GM21723 (cell line): ENCODE results near the gene PPT2.
A peak's percentile ranks its signal among the peaks of the same experiment; 100 is the strongest.
"Not testable (repeated sequence)": the region's sequence is repeated elsewhere in the genome, so short reads cannot be mapped to it uniquely, and the experiment has no call there.

Experiments used
- ATAC-seq: cut with Tn5 transposase; IDR thresholded peaks from one replicate; pipeline ENCODE4 v1.9.1; 2021; ENCODE audit warnings: mild to moderate bottlenecking, moderate library complexity; ENCODE audit not compliant: unreplicated experiment

Gene PPT2

DNA sequence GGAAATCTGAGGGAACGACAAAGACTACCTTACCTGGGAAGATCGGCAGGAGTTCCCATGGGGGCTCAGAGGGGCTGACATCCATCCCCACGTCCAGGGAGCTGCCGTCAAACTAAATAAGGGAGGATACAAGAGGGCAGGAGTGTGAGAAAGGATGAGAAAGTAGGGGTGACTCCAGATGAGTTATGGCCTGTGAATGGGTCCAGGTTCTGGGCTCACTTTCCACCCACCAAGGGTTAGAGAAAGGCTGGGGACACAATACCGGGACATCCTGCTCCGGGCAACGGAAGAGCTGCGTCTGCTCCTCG lies 26.6 kb upstream of the PPT2 start:
- ATAC-seq = no peak

DNA sequence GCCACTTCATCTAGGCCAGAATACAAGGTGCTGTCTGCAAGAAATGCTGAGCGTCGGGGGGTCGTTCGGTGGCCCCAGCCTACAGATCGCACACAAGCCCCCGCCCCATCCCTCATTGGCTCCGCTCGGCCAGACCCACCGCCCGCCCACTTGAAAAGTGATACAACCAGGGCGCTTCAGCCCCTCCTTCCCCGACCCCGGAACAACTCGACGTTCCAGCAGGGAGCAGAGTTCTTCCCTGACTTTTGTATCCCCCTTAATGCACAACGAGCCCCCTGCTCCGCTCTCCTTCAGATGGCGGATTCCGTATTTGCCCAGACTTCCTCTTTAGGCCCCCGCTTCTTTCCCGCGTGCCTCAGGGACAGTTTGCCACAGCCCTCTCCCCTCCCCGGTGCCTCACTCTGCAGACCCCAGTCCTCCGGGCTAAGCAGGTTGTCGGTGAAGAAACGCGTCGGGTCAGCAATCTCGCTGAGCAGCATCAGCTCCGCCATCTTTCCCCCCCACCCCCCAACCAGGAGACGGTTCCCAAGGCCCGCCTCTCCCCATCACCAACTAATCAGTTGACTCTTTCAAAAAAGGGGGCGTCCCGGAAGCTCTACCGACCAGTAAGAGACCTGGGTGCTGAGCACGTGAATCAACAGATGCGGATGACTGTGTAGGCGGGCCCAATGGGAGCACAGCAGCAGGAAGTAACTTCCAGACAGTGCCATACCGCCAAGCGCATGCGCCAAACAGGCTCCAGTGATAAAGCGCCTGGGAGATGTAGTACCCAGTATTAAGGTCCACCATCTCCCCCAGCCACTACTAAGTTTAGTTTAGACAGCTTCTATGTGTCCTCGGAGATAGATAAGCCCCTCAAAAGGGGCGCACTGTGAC lies 26.0 kb upstream of the PPT2 start, which contains the start of gene ATF6B:
Gene ATF6B, minus strand, starts transcription at position 530 of the 876 bp plus-strand sequence. Its CDS starts 39 bp downstream, at position 491.
- ATAC-seq = peak; percentile 71

DNA sequence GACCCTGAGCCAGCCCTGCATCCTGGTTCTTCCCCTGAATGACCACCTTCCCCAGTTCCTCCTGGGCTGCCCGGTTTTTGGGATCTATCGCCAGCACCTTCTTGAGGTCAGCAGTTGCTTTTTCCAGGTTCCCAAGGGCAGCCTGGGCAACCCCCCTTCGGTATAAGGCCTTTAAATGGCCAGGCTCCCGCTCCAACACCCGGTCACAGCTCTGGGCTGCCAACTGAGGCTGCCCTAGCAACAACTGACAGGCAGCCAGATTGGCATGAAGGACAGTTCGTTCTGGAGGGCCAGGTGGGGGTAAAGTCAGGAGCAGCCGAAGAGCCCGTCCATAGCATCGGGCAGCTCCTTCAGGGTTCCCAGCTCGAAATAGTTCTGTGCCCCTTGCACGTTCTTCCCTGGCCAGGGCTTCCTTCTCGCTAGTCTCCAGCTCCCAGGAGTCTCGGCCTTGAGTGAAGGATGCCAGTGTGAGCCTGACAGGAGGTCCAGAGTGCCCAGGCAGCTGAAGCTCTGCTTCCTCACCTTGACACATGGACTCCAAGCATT lies 25.1 kb upstream of the PPT2 start:
- ATAC-seq = no peak

DNA sequence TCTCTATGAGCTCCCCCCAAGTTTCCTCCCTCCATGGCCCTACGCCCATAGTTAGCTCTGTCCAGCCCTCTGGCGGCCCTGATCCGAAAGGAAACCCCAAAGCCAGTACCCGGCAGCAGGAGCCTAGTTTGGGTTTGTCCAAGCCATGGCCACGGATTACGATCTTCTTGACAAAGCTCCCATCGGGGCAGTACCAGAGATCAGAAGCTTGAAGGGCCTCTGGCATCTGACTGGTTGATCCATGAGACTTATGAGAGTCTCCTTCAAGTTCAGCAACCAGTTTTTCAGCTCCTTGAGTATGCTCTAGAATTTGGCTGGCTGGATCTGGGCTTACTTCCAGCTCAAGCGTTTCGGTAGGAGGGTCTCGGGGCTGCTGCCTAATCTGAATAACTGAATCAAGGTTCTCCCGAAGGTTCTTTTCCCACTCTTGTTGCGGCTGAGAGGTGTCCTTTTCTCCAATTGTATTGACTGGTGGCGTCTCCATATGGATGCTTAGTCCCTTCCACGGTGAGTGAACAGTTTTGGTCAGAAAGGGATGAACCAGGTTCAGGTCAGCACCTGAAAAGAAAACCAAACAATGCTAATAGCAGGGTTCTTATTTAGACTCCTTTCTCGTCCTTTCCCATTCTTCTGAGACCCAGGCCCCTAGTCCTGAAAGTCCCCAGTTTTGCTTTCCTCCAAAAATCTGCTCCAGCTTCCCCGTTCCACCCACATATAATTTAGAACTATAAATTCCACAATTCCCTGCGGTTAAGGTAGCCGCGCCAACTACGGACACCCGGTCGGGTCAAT lies 24.4 kb upstream of the PPT2 start:
- peak; percentile 9 for ATAC-seq

DNA sequence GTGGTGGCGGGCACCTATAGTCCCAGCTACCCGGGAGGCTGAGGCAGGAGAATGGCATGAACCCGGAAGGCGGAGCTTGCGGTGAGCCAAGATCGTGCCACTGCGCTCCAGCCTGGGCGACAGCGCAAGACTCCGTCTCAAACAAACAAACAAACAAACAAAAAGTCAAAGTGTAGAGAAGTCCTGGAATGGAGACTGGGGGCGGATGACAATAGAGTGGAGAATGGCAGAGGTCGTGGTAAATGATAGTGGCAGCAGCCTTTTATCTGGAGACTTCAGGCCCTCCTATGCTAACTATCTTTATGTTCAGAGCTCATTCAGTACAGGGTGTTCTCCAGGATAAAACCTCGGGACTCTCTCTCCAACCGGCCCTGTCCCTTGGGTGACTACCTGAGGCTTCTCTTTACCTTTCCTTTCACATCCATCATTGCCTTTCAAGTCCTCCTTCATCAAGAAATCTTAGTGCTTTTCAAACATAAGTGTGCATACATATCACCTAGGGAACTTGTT lies 22.4 kb upstream of the PPT2 start:
- no peak for ATAC-seq

DNA sequence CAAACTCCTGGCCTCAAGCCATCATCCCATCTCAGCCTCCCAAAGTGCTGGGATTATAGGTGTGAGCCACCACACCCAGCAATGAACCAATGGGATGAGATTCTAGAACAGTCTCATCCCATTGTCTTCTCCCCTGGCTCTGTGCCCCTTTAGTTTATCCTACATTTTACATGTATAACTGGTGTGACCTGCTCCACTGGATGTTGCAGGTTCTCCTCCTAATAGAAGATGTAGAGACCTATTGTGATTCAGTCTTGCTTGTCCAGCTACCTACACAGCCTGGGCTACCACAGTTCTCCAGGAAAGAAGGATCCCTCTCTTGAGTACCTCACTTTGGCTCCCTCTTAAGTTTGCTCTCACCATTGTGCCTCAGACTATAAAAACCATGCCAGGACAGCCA lies 21.8 kb upstream of the PPT2 start:
- ATAC-seq = no peak

DNA sequence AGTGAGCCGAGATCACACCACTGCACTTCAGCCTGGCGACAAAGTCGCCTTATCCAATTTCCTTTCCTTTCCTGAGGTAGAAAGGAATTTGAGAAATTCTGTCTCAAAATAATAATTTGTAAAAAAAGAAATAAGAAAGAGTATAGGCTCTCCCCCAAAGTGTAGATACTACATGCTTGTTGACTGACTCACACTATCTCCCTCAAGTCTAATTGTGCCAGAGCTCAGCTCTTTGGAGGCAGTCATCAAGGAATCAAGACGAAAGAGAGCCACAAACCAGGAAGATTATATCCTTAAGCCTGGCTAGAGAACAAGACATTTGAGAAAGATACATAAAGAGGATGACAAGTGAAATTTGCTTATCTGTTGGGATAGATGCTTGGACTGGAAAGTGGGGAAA lies 20.2 kb upstream of the PPT2 start:
- no peak for ATAC-seq

DNA sequence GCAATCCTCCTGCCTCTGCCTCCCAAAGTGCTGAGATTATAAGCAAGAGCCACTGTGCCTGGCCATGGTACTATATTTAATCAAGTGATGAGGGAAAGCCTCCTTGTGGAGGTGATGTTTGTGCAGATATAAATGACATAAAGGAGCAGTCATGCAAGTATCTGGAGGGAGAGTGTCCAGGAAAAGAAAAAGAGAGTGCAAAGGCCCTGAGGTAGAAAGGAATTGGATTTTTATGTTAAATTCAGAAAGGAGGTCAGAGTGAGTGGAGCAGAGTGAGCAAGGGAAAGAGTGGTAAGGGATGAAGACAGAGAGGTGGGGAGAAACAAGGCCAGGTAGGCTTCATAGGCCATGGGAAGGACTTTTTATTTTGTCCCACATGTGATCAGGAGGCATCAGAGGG lies 16.5 kb upstream of the PPT2 start:
- ATAC-seq = no peak

DNA sequence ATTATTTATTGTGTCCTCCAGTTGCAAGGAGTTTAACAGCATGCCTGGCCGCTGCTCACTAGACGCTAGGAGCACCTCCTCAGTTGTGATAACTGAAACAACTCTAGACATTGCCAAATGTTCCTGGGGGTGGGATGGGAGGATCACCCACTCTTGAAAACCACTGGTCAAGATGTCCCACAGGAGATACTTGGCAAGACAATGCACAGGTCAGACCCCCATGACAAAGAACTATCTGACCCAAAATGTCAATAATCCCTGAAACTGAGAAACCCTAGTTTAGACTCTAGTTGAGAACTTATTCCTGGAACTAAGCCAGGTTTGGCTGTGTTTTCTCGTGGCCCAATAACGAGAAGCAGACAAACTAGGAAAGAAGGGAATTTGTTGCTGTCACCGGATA lies 14.4 kb upstream of the PPT2 start:
- ATAC-seq = no peak

DNA sequence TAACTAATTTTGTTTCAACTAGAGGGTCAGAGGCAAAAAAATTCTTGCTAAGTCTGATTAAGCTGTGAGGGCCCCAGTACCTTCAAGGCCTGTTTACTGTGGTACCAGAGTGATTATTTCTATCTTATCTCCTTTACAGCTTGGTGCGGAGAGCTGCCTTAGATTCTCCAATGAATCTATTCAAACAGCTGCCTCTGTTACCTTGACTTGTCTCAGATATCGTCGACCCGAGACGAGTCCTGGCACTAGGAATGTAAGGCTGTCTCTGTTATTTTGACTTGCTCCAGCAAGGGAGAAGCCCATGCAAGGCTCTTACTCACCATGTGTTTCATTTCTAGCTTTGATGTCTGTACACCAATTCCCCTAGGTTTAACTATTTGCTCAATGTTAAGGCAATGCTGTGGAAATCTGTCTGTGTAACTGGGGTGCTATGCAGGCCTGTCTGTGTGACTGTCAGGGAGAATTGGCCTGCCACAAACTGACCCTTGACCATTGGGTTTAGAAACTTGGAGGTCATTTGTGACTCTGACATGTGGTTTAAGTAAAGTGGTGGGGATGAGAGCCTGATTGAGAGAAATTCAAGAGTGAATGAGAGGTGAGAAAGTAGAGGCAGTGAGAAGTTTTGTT lies 13.4 kb upstream of the PPT2 start:
- ATAC-seq = no peak

DNA sequence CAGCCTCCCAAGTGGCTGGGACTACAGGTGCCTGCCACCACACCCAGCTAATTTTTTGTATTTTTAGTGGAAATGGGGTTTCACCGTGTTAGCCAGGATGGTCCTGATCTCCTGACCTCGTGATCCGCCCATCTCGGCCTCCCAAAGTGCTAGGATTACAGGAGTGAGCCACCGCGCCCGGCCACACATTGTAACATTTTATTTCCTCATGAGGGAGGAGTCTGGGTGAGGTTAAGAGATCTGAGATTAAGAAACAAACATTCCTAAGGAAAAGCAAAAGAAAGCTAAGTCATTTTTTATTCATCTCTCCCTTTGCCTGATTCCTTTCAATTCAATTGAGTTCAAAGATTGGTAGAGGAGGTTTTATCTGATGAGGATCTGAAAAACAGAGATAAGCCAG lies 9.7 kb upstream of the PPT2 start:
- ATAC-seq = not testable (repeated sequence)

DNA sequence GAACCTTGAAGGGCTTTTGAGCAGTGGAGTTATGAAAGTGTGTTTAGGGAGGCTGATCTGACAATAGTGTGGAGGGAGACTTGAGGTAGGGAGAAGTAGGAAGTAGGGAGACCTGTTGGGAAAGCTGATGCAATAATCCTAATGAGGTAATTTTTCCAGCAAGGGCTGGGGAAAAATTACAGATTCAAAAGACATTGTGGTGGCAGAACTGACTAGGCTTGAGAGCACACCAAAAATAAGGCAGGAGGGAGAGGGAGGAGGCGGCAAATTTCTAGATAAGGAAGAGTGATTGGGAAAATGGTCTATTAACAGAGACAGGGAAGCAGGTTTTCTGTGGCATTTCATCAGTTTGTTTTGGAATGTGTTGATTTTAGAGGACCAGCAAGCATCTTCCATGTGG lies 7.7 kb upstream of the PPT2 start:
- no peak for ATAC-seq

DNA sequence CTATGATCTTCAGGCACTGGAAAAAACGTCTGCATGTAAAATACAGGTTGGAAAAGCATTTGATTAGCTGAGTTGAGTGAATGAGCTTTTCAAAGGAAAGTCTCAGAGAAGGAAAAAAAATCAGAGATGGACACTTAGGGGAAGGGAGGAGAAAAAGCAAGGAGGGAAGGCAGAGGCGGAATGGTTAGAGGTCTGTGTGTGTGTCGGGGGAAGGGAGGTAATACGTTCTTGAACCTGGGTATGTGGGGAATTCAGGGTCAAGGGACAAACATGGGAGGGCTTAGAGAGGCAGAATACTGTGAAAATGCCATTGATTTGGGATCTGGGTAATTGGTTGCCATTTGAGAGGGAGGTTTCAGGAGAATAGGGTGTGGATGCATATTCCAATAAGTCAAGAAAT lies 7.3 kb upstream of the PPT2 start:
- ATAC-seq = no peak

DNA sequence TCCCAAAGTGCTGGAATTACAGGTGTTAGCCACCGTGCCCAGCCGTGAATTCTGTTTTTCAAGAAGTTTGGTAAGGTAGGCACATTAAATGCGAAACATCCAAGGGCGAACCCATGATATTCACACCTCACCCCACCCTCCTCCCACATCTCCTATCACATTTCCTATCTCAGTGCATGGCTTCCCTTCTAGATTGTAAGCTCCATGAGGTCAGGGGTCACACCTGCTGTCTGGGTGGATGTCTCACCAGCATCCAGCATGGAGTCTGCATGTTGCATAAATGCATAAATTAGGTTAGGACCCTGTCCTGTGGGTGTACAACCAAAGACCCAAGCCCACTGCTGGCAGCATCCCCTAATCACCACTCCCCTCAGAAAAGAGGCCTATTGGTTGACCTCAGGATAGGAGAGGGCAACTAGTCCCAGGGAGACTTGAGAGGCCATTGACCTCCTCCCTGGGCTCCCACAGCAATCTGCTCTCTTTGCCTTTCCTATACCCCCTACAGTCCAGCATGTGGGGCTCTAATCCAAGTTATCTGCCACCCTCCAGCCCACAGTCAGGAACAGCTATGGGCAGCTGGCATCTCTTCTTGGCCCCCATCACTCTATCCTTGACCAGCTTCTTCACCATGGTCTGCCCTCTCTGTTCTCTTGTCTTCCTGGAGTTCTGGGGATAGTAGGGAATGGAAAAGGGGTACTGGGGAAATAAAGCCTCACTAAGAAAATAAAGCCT lies 6.4 kb upstream of the PPT2 start:
- ATAC-seq = no peak

DNA sequence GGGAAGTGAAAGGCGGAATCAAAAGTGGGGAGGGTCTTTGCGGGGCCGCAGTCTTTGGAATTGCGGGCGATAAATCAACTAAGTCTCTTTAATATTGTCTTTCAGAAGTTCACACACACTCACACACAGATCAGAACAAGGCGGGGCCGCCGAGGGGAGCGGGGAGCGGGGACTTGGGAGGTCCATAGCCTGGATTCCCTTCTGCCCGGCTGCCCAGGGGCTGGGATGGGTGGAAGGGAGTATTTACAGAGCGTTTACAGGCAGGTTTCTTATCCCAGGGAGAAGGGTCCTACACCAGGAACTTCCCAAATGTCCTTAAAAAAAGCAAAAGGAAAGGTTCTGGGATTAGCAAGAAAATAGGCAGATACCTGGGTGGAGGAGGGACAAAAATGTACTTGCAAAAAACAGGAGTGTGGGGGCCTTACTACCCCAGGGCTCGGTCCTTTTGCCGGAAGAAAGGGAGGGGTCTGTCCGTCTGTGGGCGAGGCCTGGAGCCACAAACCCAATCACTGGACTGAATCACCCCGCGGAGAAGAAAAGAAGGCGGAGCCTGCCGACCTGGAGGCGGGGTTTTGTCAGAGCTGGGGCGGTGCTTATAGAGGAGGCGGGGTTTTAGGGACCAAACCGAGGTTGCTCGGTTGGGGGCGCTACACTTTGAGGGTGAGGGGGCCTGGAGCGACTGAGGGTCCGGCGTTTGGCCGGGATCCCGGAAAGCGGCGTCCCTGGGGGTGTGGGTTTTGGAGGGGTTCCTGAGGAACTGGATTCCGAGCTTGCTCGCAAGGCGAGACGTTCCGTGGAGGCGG lies 5.5 kb upstream of the PPT2 start:
- ATAC-seq = no peak

DNA sequence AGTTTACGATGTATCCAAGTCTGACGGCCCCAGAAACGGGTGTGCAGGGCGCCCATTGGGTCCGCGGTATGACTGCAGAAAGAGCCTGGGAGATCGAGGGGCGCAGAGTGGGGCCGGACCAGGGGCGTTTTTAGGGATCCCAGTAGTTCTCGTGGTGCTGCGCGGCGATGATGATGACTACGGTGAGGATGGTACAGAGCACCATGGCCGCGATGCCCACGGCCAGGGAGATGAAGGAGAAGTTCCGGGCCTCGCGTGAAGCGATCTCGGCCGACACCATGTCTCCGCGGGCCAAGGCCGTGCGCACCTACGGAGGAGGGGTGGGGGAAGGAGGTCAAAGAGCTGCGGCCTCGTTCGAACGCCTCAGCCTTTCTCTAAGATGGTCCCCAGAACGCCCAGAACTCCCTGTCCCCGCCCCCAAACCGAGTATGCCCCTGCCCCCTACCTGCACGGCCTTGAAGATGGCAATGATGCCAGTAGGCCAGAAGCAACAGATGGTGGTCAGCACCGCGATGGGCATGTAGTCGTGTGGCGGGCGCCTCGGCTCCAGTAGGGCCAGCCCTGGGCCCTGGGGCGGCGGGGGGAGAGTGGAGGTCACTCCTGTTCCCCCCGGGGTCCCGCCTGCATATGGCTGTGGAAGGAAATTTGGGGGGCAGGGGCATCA lies 4.7 kb upstream of the PPT2 start:
- no peak for ATAC-seq

DNA sequence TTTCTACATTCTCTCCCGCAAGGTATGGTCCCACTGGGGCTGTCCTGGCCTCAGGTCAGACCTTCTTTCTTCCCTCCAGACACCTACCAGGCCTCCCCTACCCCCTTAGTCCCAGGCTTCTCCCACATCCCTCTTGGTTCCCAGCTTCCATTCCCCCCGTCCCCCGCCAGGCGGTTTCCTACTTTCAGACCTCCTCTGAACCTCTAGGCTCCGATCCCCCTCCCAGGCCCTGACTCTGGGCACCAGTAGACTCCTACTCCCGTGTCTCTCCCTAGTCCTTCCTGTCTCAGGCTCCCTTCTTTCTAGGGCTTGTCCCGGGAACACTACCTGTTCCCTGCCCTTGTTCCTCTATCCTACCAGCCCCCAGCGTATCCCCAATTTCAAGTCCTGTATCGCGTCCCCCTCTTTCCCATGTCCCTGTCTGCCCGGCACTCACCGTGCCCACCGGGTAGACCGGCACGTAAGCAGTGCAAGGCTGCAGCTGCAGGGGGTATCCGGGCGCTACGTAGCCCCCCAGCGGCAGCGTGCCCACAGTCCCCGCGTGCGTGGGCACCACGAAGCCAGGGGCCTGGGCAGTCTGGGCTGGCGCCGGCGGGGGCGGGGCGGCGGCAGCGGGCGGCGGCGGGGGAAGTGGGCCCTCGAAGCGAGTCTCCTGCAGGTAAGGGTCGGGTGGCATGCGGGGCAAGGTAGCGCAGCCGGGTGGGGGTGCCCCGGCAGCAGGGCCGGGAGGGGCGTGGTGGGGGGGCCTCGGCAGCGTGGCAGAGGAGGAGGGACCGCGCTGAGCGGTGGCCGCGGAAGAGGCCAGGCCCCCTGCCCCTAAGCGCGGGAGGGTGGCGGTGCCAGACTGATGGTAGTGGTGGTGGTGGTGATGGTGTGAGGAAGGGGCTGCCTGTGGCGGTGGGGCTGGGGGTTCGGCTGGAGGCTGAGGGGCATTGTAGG lies 3.7 kb upstream of the PPT2 start:
- no peak for ATAC-seq

DNA sequence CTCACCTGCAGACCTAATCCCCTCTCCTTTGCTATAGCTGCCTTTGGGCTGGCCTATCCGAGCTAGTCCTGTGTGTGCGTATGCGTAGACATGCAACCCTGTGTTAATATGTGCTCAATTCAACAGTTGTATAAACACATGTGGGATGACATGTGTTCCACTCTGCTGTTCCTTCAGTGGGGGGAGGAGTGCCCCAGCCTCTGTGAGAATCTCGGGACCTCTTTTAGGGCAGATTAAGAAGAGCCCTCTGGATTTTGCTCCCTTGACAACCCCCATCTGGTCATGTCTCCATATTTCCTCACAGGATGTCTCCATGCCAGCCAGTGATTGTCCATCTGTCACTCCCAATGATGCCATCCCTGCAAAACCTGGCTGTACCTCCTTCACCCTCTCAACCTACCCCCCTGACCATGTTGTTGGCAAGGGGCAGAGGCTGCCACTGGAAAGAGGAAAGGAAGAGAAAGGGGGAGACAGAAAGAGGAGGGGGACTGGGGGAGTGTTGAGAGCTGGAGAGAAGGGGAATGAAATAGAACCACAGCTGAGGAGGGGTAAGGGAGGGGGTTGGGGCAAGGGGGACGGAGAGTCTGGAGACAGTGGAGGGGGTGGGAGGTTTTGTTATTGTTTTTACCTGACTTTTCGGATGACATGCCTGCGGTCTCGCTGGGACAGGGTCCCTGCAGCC lies 2.6 kb upstream of the PPT2 start:
- ATAC-seq = no peak
